GM06990 (cell line): ENCODE measurements around the gene MLF2.

ENCODE experiments used
- DNase-seq: peaks from one replicate; pipeline ENCODE4 v3.0.0-alpha.2; 2011; ENCODE audit not compliant: insufficient read length; ENCODE audit errors: extremely low read depth
- H3K27me3 ChIP-seq: replicated peaks from 2 replicates; pipeline ENCODE4 v1.6.0; 2011; ENCODE audit warnings: low read length; ENCODE audit not compliant: control insufficient read depth, insufficient read depth
- H3K36me3 ChIP-seq: 2 replicates; pipeline ENCODE4 v1.5.1; 2011; ENCODE audit warnings: low read length; ENCODE audit not compliant: control insufficient read depth, insufficient read depth
- H3K4me3 ChIP-seq: replicated peaks from 2 replicates; pipeline ENCODE4 v1.5.1; 2011; ENCODE audit warnings: low read depth, mild to moderate bottlenecking, control low read depth, low read length
- TF ChIP-seq, protein P1 (sequence below): IDR thresholded peaks from 2 replicates; pipeline ENCODE4 v1.5.1; 2011; ENCODE audit warnings: low read length, control low read depth, mild to moderate bottlenecking, inconsistent platforms; ENCODE audit not compliant: insufficient read depth, poor library complexity, severe bottlenecking

Gene MLF2

GRCh38 chr12:6752921-6753771 lies at the start of gene MLF2:
TSS of gene MLF2 (minus strand) at chr12:6753141. CDS start at chr12:6752334, 807 bp downstream.
- H3K4me3 ChIP-seq: peak within 1 kb of the TSS; percentile 90
- TF ChIP-seq, protein P1, sequence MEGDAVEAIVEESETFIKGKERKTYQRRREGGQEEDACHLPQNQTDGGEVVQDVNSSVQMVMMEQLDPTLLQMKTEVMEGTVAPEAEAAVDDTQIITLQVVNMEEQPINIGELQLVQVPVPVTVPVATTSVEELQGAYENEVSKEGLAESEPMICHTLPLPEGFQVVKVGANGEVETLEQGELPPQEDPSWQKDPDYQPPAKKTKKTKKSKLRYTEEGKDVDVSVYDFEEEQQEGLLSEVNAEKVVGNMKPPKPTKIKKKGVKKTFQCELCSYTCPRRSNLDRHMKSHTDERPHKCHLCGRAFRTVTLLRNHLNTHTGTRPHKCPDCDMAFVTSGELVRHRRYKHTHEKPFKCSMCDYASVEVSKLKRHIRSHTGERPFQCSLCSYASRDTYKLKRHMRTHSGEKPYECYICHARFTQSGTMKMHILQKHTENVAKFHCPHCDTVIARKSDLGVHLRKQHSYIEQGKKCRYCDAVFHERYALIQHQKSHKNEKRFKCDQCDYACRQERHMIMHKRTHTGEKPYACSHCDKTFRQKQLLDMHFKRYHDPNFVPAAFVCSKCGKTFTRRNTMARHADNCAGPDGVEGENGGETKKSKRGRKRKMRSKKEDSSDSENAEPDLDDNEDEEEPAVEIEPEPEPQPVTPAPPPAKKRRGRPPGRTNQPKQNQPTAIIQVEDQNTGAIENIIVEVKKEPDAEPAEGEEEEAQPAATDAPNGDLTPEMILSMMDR: no peak
- H3K36me3 ChIP-seq: peaks cover 21% of the 10 kb centered on the region
- peak; percentile 96 for DNase-seq
- H3K27me3 ChIP-seq: no peaks in the 10 kb centered on the region

GRCh38 chr12:6799147-6799546 lies 46.2 kb upstream of the MLF2 start:
- TF ChIP-seq, protein P1: no peak

GRCh38 chr12:6796576-6796975 lies 43.6 kb upstream of the MLF2 start:
- no peak for DNase-seq
- Histone ChIP-seq H3K27me3 (no peaks in the 10 kb centered on the region), H3K4me3 (no peak overlapping the region), H3K36me3 (no peaks in the 10 kb centered on the region)
- TF ChIP-seq, protein P1: no peak

More at GRCh38 chr12:6799147-6799546, 46.2 kb upstream of the MLF2 start:
- no peaks in the 10 kb centered on the region for H3K36me3 ChIP-seq
- no peaks in the 10 kb centered on the region for H3K27me3 ChIP-seq
- no peak overlapping the region for H3K4me3 ChIP-seq
- no peak for DNase-seq

GRCh38 chr12:6795088-6795487 lies 42.1 kb upstream of the MLF2 start:
- TF ChIP-seq, protein P1: no peak
- no peak overlapping the region for H3K4me3 ChIP-seq
- no peak for DNase-seq
- no peaks in the 10 kb centered on the region for H3K27me3 ChIP-seq
- no peaks in the 10 kb centered on the region for H3K36me3 ChIP-seq

GRCh38 chr12:6792522-6793201 lies 39.7 kb upstream of the MLF2 start:
- DNase-seq: no peak
- H3K27me3 ChIP-seq: no peaks in the 10 kb centered on the region
- H3K36me3 ChIP-seq: no peaks in the 10 kb centered on the region
- TF ChIP-seq, protein P1: no peak
- no peak overlapping the region for H3K4me3 ChIP-seq
